GM21786 (cell line): ENCODE results near the gene ZNRF1.
"Not testable (repeated sequence)": the region's sequence is repeated elsewhere in the genome, so short reads cannot be mapped to it uniquely, and the experiment has no call there.

ENCODE experiments used
- ATAC-seq: cut with Tn5 transposase; IDR thresholded peaks from one replicate; pipeline ENCODE4 v1.9.1; 2021; ENCODE audit not compliant: unreplicated experiment

ZNRF1 gene

DNA sequence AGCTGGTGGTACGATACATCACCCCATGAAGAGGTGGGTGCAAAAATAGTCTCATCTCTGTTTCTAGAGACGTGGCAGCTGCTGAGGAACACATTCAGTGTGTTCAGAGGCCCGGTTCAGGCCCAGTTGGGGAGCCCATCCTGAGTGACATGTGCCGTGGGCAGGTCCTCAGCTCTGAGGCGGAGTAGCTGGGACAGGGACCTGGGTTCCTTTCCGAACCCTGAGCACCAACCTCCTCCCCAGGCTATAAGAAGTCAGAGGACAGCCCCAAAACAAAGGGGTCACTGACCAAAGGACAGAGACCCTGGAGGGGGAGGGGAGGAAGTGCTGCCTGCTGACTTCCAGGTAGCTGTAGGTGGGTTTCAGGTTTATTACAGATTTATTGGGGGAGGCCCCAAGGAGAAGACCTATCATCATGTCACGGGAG, 112.7 kb downstream of the ZNRF1 start:
- ATAC-seq = no peak

DNA sequence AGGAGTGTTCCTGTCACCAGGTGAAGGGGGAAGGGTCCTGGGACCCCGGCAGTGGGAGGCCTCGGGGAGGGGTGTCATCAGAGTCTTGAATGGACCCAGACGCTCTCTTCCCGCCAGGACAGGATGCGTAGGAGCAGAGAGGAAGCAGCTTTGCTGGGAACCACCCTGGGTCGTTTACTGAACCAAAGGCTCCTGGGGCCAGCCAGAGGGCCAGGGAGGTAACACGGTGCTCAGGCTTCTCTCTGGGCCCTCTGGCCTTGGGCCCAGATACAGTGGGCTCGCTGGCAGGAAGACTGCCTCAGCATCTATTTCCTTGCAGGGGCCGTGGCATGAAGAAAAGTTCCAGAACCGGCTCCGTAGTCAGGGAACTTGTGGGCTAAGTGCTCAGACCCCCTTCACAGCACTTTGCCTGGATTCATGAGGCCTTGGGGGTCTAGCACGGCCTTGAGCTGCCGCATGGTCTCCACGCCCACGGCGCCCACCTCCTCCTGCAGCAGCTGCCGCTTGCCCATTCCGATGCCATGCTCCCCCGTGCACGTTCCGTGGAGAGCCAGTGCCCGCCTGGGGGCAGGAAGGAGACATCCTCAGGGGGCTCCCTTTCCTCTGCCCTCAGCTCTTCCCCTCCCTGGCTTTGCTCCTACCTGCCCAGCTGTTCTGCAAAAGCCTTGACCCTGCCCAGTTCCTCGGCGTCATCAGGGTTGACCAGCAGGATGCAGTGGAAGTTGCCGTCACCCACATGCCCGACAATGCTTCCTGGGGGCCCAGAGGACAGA, 113.3 kb downstream of the ZNRF1 start:
- no peak for ATAC-seq

DNA sequence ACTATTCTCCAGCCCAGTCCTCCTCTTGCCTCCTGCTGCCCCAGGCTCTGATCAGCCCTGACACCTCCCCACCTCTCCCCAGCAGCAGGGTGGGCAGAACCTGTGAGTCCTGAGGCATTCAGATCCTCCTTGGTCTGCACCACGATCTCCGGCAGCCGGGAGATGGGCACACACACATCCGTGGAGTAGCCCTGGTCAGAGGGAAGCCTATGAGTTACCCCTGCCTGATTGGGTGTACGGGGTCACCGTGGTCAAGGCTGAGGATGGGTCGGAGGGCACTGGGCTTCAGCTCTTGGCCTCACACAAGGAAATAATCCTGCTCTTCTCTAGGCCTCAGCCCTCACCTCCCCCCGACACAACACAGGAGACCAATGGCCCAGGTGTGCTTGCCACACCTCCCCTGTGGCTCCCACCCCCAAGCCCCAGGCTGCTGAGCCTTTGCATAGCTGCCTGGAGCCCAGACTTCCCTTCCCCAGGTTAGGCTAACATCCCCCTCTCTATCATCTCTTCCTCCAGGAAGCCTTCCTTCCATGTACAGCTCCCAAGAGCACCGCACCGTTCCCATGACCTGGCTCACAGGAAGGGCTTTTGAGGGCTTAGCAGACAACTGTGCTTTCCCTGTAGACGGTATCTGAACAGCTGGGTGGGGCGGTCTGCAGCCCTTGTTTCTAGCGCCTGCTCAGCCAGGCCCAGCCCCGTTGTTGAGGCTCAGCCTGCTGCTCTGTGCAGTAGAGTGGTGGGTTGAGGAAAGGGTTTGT, 114.1 kb downstream of the ZNRF1 start:
- no peak for ATAC-seq

DNA sequence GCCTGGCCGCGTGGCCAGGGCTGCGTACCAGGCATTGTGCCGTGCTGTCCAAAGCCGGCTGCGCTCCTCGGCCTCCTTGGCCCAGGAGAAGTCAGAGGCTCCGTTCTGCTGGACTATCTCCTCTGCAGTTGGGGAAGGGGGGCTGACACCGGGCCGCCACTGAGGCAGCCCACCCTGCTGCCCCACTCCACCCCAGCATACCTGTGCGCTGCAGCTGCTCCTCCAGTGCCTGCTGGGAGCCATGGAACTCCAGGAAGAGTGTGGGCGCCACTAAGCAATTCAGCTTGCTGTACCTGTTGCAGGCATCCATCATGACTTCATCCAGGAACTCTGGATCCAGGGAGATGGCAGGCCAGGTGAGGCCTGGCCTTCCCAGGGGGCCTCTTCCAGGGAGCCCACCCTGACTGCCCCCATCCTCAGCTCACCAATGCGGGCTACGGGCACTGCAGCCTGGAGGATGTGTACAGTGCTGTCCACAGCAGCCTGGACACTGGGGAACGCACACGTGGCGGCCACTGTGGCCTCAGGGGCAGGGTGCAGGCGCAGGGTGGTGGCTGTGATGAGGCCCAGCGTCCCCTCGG, 114.8 kb downstream of the ZNRF1 start:
- ATAC-seq = no peak

DNA sequence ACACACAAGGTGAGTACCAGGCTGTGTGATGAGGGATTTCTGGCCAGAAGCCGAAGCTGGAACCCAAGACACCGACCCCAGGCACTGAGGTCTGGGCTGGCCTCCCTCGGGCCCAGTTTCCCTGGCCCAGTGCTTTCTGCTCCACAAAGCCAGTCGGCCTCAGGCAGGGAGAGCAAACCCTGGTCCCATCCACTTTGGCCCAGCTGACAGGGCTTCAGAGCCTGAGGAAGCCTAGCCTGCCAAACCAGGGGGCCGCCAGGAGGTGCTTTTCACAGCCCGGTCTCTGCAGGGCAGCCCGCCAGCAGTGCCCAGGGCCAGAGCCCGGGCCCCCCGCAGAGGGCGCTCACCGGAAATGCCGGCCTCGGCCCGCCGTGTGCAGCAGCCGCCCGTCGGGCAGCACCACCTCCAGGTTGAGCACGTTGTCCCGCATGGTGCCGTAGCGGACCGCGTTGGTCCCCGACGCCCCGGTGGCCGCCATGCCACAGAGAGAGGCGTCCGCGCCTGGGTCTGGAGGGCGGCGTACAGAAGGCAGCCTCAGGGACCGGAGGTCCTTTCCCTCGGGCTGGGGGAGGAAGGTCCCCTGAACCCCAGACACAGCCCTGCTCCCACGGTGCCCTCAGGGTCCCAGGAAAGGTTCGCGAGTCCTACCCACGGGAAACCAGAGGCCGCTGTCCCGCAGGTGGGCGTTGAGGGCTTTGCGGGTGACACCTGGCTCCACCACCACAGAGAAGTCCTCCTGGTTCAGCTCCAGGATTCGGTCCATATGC, 115.5 kb downstream of the ZNRF1 start:
- ATAC-seq = no peak

DNA sequence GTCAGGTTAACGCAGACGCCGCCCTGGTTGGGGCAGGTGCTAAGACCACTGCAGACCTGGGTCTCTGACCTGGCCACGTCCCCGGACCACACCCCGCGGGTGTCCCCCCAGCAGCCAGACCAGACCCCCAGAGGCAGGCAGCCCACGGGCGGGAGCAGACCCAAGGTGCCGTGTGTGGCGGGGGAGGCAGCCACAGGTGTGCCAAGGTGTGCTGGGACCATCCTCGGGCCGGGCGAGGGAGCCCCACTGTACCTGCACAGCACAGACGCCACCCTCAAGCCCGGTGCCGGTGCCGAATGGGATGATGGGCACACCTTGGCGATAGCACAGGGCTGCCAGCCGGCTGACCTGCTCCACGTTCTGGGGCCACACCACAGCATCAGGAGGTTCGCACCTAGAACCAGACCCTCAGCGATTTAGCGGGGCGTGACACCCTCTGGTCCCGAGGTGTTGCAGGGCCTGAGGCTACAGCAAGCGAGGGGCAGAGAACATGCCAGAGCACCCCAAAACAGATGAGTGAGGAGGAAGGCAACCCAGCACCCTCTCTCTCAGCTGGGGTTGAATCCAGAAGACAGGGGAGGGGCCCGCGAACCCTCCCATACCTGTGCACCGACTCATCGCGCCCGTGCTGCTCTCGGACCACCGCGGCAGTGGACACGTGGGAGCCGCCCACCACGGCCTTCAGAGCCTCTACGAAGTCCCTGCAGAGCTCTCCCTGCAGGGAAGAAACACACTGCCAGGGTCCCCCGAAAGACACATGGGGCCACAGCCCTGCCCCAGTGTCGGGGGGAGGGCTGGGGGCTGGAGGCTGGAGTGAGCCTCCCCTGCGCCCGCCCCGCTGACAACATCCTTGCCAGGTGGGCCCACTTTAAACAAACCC, 116.4 kb downstream of the ZNRF1 start:
- ATAC-seq = no peak

DNA sequence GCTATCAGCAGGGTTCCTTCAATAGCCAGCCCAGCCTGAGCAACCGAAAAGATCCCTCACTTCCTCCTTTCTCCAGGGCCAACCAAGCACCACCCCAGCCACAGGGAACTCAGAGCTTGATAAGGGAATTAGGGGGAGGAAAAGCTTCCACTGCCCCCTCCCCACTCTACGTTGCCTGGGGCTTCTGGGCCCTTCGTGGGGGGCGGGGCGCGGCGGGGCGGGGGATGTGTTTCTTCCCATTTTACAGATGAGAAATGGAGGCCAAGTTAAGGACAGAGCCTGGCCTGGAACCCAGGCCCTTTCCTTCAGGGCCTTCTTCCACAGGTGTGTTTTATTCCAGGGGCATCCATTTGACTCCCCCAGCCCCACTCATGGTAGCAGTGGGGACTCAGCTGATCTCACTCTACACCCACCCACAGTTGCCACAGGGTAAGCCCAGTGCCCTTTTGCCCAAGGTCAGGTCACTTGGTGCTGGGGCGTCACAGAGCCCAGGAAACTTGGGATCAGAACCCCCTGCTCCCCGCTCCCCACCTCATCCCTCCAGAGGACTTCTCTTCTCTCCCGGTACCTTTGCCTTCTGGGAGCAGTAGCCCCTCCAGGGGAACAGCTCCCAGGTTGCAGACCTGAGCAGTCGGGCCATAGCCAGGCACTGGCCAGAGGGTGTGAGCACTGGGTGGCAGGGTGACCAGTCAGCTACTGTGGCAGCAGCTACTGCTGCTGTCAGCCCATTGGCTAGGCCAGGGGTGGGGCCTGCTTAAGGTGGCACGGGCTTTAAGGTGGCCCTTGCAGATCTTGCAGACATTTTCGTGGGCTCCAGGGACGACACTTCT, 117.5 kb downstream of the ZNRF1 start, which contains the start of gene LDHD:
Gene LDHD, minus strand, starts transcription at position 700 of the 830 bp plus-strand sequence. Its CDS starts 60 bp downstream, at position 640.
- no peak for ATAC-seq

DNA sequence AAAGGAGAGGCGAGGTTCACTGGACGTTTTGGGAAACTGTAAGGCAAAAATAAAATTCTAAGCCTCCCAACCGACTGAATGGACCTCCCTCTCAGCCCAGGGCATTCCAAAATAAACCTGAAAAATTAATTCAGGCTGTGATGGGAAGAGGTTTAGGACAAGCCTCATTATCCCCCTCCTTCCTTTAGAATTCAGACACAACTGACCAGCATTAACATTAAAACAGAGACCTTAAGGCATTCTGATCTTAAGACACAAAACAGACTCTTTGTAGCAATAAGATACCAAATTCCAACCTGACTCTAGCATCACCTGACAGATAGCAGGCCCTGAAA, 118.1 kb downstream of the ZNRF1 start:
- no peak for ATAC-seq

DNA sequence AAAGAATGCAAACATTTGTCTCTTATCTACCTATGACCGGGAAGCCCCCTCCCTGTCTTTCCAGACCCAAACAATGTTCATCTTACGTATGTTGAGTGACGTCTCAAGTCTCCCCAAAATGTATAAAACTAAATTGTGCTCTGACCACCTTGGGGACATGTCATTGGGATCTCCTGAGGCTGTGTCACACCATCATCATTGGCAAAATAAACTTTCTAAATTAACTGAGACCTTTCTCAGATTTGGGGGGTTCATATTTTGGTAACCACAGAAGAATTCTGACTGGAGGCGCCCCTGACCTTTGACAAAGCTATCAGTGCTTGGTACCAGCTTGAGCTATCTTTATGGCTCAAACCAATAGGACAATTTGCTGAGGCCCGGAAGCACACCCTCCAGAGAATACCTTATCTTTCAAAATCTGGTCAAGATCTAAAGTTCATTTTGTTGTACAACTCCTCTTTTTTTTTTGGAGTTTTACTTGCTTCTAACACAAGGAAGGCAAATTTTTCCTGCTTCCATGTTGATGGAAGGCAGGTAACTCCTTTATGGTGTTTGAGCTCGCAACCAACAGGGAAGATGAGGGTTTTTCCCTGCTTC, 120.2 kb downstream of the ZNRF1 start:
- ATAC-seq = no peak

DNA sequence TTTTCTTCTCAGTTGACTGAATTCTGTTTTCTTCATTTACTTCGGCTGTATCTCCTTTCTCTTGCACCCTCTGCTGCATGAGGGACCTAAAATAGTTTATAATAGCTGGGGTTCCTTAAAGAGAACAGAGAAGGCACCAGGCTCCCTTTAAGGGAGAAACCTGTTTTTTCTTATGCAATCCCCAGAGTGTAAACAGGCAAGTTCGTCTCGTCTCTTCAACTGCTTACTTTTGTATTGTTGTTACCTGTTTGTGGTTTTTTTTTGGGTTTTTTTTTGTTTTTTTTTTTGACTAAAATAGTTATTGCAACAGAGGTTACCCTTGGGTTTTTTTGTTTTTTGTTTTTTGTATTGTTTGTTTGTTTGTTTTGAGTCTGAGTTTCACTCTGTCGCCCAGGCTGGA, 121.4 kb downstream of the ZNRF1 start:
- ATAC-seq = no peak

DNA sequence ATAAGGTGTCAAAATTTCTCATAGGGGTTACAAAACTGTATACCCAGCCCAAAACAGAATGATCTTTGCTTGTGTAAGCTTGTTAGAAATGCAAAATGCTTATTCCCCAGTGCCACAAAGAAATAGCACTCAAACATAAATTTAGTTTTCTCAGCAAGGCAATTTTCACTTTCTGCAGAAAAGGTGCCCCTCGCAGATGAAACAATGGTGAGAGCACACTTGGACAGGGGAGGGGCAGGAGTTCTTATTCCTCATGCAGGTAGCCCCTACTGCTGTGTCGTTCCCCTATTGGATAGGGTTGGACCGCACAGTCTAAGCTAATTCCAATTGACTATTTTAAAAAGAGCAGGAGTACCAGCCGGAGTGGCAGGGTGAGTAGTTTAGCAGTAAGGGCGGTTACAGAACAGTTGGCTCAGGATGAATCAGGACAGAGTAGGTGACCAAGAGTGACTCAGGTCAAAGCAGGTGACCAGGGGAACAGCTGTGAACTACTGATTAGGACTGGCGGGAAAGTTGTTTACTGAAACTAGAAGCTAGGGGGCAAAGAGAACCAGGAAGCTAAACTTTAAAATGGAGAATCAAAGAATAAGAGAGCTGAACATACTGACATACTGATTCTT, 123.2 kb downstream of the ZNRF1 start:
- no peak for ATAC-seq

DNA sequence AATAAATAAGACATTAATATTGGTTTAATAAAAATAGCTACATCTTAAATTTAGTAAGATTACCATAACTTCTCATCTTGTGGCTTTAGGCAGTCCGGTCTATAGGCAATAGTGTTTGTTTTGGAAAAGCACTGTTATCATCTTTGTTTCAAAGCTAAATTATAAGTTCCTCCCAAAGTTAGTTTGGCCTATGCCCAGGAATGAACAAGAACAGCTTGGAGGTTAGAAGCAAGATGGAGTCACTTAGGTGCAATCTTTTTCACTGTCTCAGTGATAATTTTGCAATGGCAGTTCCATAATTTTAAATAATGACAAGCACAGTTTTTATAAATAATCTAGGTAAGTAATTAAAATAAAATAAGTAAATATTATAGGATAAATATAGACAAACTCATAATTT, 123.8 kb downstream of the ZNRF1 start:
- ATAC-seq = no peak

DNA sequence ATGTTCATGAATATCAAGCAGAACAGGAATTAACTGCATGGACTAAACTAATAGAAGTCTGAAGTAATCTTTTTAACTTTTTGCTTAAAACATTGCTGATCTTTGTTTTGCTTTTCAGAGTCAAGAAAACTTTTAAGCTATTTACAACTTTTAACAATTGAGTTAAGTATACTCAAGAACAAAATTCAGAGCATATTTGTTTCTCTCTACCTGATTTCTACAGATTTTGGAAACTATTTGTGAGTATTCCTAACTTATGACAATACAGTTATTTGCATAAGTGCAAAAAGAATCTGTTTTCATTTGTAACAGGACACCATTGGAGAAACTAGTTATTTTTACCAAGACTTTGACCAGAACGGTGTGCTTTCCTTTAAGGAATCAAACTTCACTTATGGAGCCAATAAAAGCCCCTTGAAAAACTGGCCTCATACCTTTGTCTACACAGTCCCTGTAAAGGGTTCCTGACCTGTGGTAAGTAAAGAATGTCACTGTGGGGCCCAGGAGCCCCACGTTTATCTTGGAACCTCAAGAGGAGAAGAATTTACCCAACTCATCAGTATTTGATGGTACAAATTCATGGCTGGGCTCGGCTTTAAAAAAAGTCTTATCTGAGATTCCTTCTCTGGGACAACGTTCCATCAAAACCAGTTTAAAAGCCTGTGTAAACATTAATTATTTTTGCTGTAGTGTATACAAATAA, 129.0 kb downstream of the ZNRF1 start:
- ATAC-seq = no peak

DNA sequence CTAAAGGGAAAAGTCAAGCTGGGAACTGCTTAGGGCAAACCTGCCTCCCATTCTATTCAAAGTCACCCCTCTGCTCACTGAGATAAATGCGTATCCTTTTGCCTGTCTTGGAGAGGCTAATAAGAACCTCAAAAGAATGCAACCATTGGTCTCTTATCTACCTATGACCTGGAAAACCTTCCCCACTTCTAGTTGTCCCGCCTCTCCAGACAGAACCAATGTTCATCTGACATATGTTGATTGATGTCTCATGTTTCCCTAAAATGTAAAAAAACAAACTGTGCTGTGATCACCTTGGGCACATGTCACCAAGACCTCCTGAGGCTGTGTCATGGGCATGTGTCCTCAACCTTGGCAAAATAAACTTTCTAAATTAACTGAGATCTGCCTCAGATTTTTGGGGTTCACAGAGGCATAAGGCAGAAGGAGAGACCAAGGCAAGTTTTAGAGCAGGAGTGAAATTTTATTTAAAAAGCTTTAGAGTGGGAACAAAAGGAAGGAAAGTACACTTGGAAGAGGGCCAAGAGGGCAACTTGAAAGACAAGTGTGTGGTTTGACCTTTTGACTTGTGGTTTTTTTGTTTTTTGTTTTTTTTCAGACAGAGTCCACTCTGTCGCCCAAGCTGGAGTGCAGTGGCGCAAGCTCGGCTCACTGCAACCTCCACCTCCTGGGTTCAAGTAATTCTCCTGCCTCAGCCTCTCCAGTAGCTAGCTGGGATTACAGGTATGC, 130.8 kb downstream of the ZNRF1 start:
- not testable (repeated sequence) for ATAC-seq

DNA sequence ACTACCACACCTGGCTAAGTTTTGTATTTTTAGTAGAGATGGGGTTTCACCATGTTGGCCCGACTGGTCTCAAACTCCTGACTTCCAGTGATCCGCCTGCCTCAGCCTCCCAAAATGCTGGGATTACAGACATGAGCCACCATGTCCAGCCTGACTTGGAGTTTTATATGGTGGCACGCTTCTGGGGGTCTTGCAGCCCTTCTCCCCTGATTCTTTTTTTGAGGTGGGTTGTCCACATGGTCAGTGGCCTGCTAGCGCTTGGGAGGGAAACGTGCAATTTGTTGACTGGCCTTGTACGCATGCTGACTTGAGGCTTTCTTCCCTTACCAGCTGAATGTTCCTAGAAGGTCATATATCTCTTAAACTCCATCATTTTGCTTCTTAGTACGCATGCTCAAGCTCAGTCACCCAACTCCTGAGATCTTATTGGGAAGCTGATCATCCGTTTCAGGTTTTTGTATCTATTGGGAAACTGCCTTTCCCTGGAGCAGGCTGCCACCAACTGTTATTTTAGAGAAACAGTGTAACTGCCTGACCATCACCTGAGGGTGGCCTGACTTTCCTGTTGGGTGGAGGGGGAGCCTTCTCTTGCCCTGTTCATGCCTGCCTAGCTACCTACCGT, 131.4 kb downstream of the ZNRF1 start:
- ATAC-seq = no peak

DNA sequence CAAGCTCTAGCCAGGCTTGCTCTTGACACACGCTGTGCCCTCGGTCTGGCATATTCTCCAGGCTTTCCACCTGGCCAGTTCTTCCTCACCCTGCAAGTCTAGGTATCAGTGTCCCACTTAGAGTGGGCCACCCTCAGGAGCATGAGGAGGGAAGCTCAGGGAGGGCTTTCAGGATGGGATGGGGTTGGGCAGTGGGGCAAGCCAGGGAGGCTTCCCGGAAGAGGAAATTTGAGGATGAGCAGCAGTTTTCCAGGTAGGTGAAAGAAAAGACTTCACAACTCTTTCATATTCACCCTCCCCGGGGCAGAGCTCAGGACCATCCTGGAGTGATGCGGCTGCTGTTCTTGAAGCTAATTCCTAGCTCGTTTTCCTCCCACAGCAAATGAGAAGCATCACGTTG, 132.3 kb downstream of the ZNRF1 start:
- no peak for ATAC-seq

DNA sequence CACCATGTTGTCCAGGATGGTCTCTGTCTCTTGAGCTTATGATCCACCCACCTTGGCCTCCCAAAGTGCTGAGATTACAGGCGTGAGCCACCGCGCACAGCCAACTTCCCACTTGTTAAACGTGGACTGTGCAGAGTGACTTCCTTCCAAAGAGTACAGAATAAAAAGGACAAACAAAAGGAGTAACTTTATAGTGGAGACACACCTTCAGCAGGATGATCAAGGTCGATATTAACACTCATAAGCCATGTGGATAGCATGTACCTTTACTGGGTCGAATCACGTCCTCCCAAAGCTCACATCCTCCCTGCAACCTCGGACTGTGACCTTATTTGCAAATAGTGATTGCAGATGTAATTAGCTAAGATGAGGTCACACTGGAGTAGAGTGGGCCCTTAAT, 139.4 kb downstream of the ZNRF1 start:
- ATAC-seq = no peak
